Fibroblast of villous mesenchyme (primary cell): Measurements from ENCODE around the gene DSP. TPM values are rescaled to one million over a fixed set of nuclear protein-coding genes. Genes with fewer than 3 reads are reported as not detected.

Source experiments
- DNase-seq: peaks from one replicate; pipeline ENCODE4 v3.0.0-alpha.2; 2010; ENCODE audit warnings: low read depth
- H3K4me3 ChIP-seq: 2 replicates; pipeline ENCODE4 v1.5.1; 2011; ENCODE audit warnings: low read depth, mild to moderate bottlenecking, low read length
- total RNA-seq: library from RNA; depleted of rRNA; stranded (reverse); fragments of >200 nt; gene quantifications from 2 replicates; pipeline ENCODE4 v1.2.3, GENCODE V29; 2012
- TF ChIP-seq, protein P1 (sequence below): IDR thresholded peaks from 2 replicates; pipeline ENCODE4 v1.5.1; 2012; ENCODE audit warnings: low read depth, mild to moderate bottlenecking, low read length; ENCODE audit not compliant: insufficient read depth

DSP gene
- total RNA-seq, 1 donor, result 28.1 TPM

DNA sequence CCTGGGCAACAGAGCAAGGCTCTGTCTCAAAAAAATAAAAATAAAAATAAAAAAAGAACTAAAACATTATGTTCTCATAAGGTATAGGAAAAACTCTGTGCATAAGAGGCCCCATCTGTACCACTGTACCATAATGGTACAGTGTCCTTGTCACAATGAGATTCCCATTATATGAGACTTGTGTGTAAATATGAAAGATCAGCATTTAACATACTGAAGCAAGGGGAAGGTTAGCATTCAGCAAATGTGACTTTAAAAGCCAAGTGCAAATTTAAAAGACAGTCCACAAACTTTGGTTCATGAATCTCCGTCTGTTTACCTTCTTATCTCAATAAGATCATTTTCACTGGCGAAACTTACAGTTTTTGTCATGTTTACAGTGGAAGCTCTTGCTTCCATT is 16.2 kb downstream of the DSP start:
- DNase-seq, result no peak
- TF ChIP-seq, protein P1, sequence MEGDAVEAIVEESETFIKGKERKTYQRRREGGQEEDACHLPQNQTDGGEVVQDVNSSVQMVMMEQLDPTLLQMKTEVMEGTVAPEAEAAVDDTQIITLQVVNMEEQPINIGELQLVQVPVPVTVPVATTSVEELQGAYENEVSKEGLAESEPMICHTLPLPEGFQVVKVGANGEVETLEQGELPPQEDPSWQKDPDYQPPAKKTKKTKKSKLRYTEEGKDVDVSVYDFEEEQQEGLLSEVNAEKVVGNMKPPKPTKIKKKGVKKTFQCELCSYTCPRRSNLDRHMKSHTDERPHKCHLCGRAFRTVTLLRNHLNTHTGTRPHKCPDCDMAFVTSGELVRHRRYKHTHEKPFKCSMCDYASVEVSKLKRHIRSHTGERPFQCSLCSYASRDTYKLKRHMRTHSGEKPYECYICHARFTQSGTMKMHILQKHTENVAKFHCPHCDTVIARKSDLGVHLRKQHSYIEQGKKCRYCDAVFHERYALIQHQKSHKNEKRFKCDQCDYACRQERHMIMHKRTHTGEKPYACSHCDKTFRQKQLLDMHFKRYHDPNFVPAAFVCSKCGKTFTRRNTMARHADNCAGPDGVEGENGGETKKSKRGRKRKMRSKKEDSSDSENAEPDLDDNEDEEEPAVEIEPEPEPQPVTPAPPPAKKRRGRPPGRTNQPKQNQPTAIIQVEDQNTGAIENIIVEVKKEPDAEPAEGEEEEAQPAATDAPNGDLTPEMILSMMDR, result no peak
- H3K4me3 ChIP-seq, result no peak overlapping the region

DNA sequence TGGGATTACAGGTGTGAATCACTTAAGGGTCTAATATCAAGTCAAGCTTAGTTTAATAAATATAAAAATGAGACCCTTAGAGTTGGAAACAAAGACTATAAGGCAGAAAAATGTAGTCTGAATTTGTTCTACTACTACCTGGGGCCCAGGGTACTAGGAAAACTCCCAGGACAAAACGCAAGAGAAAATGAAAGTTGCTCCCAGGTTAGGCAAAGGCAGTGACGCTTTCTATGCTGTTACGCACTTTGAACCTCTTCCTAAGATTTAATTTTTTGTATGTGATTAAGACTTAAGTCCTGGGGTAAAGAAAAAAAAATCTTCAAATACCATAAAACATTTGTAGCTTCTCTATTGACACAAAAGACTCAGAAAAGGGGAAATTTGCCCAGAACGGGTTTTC is 17.3 kb downstream of the DSP start:
- DNase-seq, result no peak
- no peak overlapping the region for H3K4me3 ChIP-seq
- TF ChIP-seq, protein P1, result no peak

DNA sequence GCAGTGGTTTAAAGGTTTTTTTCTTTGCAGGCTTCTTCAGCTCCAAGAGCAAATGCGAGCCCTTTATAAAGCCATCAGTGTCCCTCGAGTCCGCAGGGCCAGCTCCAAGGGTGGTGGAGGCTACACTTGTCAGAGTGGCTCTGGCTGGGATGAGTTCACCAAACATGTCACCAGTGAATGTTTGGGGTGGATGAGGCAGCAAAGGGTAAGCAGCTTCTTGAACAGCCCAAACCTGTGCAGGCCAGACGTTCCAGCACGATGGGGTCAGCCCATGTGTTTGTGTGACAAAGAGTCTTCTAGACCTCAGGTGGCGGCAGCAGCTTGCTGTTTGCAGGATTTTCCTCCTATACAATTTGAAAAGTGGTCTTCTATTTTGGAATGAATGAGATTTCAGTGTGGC is 17.7 kb downstream of the DSP start:
- TF ChIP-seq, protein P1, result no peak
- H3K4me3 ChIP-seq, result no peak overlapping the region
- no peak for DNase-seq

DNA sequence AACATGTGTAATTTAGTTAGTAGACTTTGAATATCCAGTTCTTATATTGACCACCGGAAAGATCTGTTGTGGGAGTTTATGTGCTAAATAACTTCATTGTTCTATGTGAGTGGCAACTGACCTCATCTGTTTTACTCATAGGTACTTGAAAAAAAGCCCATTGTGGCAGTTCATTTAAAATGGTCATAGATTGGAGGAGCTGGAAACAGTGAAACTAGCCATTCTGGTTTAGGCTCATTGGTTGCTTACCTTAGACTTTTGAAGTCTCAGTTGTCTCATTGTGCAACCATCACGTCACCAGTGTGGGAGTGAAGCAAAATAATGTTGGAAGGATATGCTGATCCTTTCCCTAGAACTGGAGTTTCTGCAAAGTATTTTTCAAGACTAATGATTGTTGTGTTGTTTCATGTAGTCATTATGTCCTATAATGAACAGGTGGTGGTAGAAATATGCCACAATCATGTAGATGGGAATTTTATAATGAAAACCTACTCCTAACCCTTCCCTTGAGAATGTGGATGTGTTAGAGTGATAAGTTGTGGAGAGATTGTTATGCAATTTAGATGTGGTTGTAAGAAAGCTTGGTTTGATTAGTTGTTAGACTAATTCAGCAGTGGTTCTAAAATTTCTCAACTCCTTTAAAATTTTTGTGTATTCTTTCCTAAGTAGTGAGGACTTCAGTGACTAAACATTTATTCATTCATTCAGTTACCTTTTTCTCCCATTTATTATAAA is 18.3 kb downstream of the DSP start:
- TF ChIP-seq, protein P1, result no peak
- no peak overlapping the region for H3K4me3 ChIP-seq
- peak; percentile 29 for DNase-seq

DNA sequence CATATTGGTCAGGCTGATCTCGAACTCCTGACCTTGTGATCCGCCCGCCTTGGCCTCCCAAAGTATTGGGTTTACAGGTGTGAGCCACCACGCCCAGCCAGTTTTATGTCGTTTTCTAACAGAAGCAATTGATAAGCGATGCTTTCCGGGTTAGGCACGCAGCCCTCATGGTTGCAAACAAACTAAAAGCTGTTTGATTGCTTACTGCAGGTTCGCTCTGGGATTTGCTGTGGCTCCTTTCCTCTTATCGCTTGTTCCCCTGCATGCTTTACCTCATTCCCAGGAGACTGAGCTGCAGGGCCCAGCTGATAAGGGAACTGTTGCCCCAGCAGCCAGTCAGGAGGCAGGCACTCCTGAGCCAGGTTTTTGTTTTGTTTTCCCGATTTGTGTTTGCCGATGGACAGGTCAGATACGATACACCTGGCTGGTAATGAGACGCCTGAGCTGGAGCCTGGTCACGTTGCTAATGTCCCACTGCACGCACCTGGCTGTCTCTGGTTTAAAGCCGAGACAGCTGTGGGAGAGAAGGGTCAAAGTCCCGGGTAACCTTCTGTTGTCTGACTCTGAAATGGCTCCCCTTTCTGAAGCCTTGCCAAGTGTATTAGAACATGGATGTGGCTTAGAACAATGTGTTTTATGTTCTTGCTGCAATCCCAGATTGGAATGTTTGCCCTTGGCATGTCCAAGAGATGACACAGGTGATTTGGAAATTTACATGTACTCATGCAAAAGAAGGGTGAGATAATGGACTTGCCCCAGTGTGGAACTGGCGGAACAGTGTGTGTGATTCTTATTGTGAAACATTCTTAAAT is 19.9 kb downstream of the DSP start:
- no peak for DNase-seq
- TF ChIP-seq, protein P1, result no peak
- no peak overlapping the region for H3K4me3 ChIP-seq

DNA sequence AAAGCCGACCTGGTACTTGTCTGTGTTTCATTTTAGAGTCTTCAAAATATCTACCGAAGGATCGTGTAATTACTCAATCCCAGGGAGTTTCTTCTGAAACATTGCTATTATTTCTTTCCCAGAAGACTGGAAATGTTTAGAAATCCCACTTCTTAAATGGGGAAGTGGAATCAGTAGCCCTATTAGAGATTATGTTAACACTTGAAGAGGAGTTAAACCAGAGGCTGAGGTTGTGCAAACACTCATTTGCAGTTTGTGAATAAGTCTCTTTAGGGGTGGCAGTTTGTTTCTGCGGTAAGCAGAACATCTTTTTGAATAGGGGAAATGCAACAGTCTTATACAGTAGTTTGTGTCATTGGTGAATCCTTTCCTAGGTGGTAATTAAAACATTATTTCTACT is 21.3 kb downstream of the DSP start:
- no peak for DNase-seq
- no peak overlapping the region for H3K4me3 ChIP-seq
- TF ChIP-seq, protein P1, result no peak
